SK-N-MC (cell line): ENCODE results near the gene SMURF1.

Experiments used
- EZH2 ChIP-seq: fragments of 200-600 bp; sonication (generic); IDR thresholded peaks from one replicate; pipeline ENCODE4 v1.6.1; 2017; ENCODE audit warnings: antibody characterized with exemption
- POLR2AphosphoS5 ChIP-seq: IDR thresholded peaks from 2 replicates; pipeline ENCODE4 v1.6.1; 2012; ENCODE audit warnings: mild to moderate bottlenecking, low read depth, low read length, borderline replicate concordance

DNA sequence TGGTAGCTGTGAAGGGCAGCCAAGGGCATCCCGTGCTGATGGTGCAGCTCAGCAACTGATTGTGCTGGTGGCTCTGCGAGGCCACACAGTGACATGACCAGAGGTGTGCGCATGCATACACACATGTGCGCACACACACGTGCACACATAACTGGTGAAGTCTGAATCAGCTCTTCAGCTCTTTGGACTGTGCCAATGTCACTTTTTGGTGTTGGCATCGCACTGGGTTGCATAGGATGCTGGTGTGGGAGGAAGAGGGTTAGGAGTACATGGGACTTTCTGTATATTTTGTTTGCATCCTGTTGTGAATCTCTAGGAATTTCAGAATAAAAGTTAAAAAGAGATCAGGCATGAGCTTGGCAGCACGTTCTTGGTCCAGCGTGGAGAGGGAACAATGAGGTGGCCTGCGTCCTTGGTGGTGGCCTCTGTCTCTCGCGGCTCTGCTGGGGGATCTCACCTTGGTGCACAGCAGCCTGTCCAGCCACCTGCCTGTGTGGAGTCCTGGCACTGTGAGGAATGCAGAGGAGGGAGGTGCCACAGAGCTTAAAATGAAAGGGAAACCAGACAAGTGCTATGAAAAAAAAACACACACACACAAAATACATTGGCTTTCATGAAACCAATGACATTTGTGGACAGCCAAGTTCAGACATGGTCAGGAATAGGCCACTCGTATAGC is 141.6 kb downstream of the SMURF1 start:
- no peak for TF ChIP-seq POLR2AphosphoS5
- no peak for TF ChIP-seq EZH2
